Mesendoderm (in vitro differentiated cells): ENCODE data around the gene MAPK12.

ENCODE experiments used
- DNase-seq: peaks from one replicate; pipeline ENCODE4 v3.0.0; 2013
- H2AK5ac ChIP-seq: 2 replicates; pipeline ENCODE4 v1.6.1; 2013; ENCODE audit warnings: low read length, inconsistent platforms
- H2BK120ac ChIP-seq: 2 replicates; pipeline ENCODE4 v1.6.1; 2013; ENCODE audit warnings: low read depth, mild to moderate bottlenecking, low read length, moderate library complexity, mixed read lengths
- H2BK15ac ChIP-seq: replicated peaks from 2 replicates; pipeline ENCODE4 v1.6.1; 2013; ENCODE audit warnings: low read depth, mild to moderate bottlenecking, moderate library complexity
- H2BK5ac ChIP-seq: 2 replicates; pipeline ENCODE4 v1.6.1; 2013; ENCODE audit warnings: low read length, inconsistent platforms
- H3K18ac ChIP-seq: 2 replicates; pipeline ENCODE4 v1.6.1; 2013; ENCODE audit warnings: mild to moderate bottlenecking, low read length, mixed read lengths
- H3K23ac ChIP-seq: one replicate; pipeline ENCODE4 v1.6.1; 2013; ENCODE audit warnings: low read length
- H3K27ac ChIP-seq: 2 replicates; pipeline ENCODE4 v1.5.1; 2013; ENCODE audit warnings: low read depth, mild to moderate bottlenecking, inconsistent platforms, low read length, moderate library complexity
- H3K27me3 ChIP-seq: 2 replicates; pipeline ENCODE4 v1.6.1; 2013; ENCODE audit warnings: low read length, control low read depth, mild to moderate bottlenecking, inconsistent platforms; ENCODE audit not compliant: insufficient read depth, poor library complexity
- H3K36me3 ChIP-seq: 2 replicates; pipeline ENCODE4 v1.6.1; 2013; ENCODE audit warnings: low read length, inconsistent platforms; ENCODE audit not compliant: control insufficient read depth, insufficient read depth
- H3K4ac ChIP-seq: one replicate; pipeline ENCODE4 v1.6.1; 2013; ENCODE audit warnings: low read depth, mild to moderate bottlenecking, low read length, moderate library complexity
- H3K4me1 ChIP-seq: 2 replicates; pipeline ENCODE4 v1.6.1; 2013; ENCODE audit warnings: low read depth, low read length, inconsistent platforms; ENCODE audit not compliant: control insufficient read depth
- H3K4me2 ChIP-seq: 2 replicates; pipeline ENCODE4 v1.6.1; 2013; ENCODE audit warnings: low read length
- H3K4me3 ChIP-seq: 2 replicates; pipeline ENCODE4 v1.5.1; 2013; ENCODE audit warnings: mild to moderate bottlenecking, low read length
- H3K56ac ChIP-seq: one replicate; pipeline ENCODE4 v1.6.1; 2013; ENCODE audit warnings: low read length
- H3K79me1 ChIP-seq: 2 replicates; pipeline ENCODE4 v1.6.1; 2013; ENCODE audit warnings: low read length, inconsistent platforms
- H3K79me2 ChIP-seq: 2 replicates; pipeline ENCODE4 v1.6.1; 2013; ENCODE audit warnings: mild to moderate bottlenecking, low read length; ENCODE audit not compliant: control insufficient read depth, insufficient read depth
- H3K9ac ChIP-seq: 2 replicates; pipeline ENCODE4 v1.6.1; 2013; ENCODE audit warnings: low read length, inconsistent platforms
- H4K5ac ChIP-seq: one replicate; pipeline ENCODE4 v1.6.1; 2013; ENCODE audit warnings: low read length
- H4K8ac ChIP-seq: one replicate; pipeline ENCODE4 v1.6.1; 2013; ENCODE audit warnings: low read depth, mild to moderate bottlenecking, control low read depth, low read length, moderate library complexity
- WGBS: extraction: QIAGEN DNeasy Blood & Tissue Kit; methylation state at CpG from one replicate; pipeline ENCODE4 v1.1.7; 2013; ENCODE audit warnings: low lambda C conversion rate, missing lambda C conversion rate; ENCODE audit not compliant: insufficient coverage; ENCODE audit errors: extremely low coverage; 5-methylcytosine and 5-hydroxymethylcytosine counted together

The MAPK12 gene

DNA sequence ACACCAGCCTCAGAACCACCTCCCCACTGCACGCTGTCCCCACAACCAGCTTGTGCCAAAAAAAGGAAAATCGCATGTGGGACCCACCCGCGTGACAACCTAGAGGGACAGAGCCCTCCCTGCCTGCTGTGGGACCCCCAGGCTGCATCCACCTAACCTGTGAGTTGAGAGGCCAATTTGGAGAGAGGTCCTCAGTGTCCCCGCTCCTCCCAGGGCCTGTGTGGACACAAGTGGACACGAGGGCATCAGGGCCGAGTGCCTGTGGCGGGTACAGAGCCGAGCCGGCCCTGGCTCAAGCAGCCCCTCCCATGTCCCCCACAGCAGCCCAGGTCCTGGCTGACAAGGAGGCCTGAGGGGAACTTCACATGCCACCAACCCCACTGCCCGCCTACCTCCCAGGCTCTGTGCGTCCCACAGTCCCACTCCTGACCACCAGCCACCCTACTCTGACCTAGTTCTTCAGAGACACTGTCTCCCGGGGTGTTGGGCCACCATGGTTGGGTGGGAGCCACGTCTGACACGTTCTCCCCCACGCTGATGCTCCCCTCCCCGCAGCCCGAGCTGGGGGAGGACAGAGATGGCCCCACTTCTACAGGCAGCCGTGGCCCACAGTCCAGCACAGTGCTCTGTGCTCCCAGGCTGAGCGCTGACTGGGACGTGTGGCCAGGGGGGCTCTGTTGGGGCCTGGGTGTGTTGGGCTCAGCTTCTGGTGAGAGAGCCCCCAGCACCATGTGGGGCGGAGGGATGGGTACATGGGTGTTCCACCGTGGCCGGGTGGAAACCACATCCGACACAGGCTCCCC lies 41.5 kb downstream of the MAPK12 start:
- H3K36me3 ChIP-seq: peaks cover 3% of the 10 kb centered on the region

DNA sequence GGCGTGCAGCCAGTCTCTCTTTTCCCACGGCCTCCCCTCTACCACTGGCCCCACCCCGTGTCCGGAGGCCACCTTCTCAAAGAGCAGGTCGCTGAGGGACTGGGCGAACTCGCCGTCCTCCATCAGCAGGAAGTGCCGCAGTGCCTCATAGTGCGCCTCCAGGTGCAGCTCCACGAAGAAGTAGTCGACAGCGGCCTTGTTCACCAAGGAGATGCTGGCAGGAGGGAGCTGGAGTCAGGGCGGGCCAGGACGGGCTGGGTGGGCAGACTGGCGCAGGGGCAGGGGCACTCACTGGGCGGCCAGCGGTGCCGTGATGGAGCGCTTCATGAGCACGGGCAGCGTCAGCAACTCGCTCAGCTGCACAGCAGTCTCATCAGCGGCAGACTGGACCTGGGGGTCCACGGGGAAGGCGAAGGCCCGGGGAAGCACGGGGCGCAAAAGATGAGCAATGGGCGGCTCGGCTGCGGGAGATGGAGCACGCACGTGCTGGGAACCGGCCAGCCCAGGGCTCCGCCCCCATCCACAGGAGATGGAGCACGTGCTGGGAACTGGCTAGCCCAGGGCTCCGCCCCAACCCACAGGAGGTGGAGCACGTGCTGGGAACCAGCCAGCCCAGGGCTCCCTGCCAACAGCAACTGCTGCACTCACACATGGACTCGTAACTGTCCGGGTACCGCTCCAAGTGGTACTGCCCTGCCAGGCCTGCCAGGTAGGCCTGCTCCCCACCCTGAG lies 42.3 kb downstream of the MAPK12 start:
- peak; percentile 49 for DNase-seq
- Histone ChIP-seq H3K18ac (no peak overlapping the region), H3K4me2 (no peak overlapping the region), H3K79me1 (no peaks in the 10 kb centered on the region), H3K4ac (no peak overlapping the region), H3K79me2 (no peaks in the 10 kb centered on the region), H2BK120ac (no peak overlapping the region), H4K8ac (no peak overlapping the region), H4K5ac (no peak overlapping the region), H3K56ac (no peak overlapping the region), H3K9ac (no peak overlapping the region), H3K36me3 (peaks cover 3% of the 10 kb centered on the region), H3K4me1 (no peaks in the 10 kb centered on the region), H2BK5ac (no peak overlapping the region), H3K27me3 (no peaks in the 10 kb centered on the region), H3K4me3 (no peak overlapping the region), H3K27ac (no peak overlapping the region), H2AK5ac (no peak overlapping the region), H3K23ac (no peak overlapping the region), H2BK15ac (no peak overlapping the region)
- no CpG with 5 or more reads among the region's 42 CpGs for WGBS

More for the DNA sequence above, 41.5 kb downstream of the MAPK12 start:
- H3K27me3 ChIP-seq: no peaks in the 10 kb centered on the region
- H3K9ac ChIP-seq: no peak overlapping the region
- no peak overlapping the region for H3K4ac ChIP-seq
- H3K4me3 ChIP-seq: no peak overlapping the region
- no peak for DNase-seq
- no peak overlapping the region for H3K23ac ChIP-seq
- H3K56ac ChIP-seq: no peak overlapping the region
- no peak overlapping the region for H2AK5ac ChIP-seq
- H2BK120ac ChIP-seq: no peak overlapping the region
- H3K79me1 ChIP-seq: no peaks in the 10 kb centered on the region
- no peak overlapping the region for H4K8ac ChIP-seq
- no peaks in the 10 kb centered on the region for H3K79me2 ChIP-seq
- no peak overlapping the region for H3K4me2 ChIP-seq
- H3K27ac ChIP-seq: no peak overlapping the region
- no CpG with 5 or more reads among the region's 25 CpGs for WGBS
- H2BK15ac ChIP-seq: no peak overlapping the region
- H2BK5ac ChIP-seq: no peak overlapping the region
- H4K5ac ChIP-seq: no peak overlapping the region
- no peaks in the 10 kb centered on the region for H3K4me1 ChIP-seq
- H3K18ac ChIP-seq: no peak overlapping the region

DNA sequence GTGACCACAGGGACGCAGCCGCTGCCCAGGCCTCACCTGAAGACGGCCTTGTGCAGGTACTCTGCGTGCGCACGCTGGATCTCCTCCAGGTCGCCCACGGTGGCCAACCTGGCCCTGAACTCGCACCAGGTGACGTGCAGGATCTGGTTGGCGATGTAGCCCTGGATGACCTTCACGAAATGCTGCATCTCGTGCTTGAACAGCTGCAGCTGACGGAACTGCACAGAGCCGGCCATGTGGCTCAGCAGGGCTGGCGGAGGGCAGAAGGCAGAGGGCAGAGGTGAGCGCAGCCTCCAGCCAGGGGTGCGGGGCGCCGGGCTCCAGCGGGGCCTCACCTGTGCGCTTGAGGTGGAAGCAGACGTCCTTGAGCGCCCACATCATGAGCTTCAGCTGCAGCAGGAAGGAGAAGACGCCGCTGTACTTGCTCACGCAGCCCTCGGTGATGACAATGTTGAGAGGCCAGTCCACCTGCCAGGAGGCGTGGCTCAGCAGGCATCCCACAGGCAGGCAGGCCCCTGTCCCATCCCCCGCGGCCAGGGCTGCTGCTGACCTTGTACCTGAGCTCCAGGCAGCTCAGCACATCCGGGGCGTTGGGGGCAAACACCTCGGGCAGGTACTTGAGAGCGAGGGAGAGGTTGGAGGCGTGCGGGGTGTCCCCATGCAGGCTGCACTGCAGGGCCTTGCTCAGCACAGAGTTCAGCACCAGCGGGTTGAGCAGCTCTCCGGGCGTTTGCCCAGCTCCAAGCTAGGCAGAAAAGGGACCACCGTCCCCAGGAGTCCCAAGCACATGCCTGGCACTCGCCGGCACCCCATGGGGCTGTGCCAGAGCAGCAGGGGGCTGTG lies 43.1 kb downstream of the MAPK12 start:
- H3K9ac ChIP-seq: no peak overlapping the region
- no peak for DNase-seq
- no peak overlapping the region for H3K18ac ChIP-seq
- H2AK5ac ChIP-seq: no peak overlapping the region
- H2BK15ac ChIP-seq: no peak overlapping the region
- H3K27me3 ChIP-seq: no peaks in the 10 kb centered on the region
- H3K4ac ChIP-seq: no peak overlapping the region
- H3K56ac ChIP-seq: no peak overlapping the region
- H2BK5ac ChIP-seq: no peak overlapping the region
- H3K27ac ChIP-seq: no peak overlapping the region
- H4K5ac ChIP-seq: no peak overlapping the region
- no peaks in the 10 kb centered on the region for H3K4me1 ChIP-seq
- H3K23ac ChIP-seq: no peak overlapping the region
- H3K4me3 ChIP-seq: no peak overlapping the region
- H3K79me1 ChIP-seq: no peaks in the 10 kb centered on the region
- no peaks in the 10 kb centered on the region for H3K79me2 ChIP-seq
- no peak overlapping the region for H2BK120ac ChIP-seq
- WGBS: no CpG with 5 or more reads among the region's 43 CpGs
- peaks cover 3% of the 10 kb centered on the region for H3K36me3 ChIP-seq
- no peak overlapping the region for H4K8ac ChIP-seq
- no peak overlapping the region for H3K4me2 ChIP-seq

DNA sequence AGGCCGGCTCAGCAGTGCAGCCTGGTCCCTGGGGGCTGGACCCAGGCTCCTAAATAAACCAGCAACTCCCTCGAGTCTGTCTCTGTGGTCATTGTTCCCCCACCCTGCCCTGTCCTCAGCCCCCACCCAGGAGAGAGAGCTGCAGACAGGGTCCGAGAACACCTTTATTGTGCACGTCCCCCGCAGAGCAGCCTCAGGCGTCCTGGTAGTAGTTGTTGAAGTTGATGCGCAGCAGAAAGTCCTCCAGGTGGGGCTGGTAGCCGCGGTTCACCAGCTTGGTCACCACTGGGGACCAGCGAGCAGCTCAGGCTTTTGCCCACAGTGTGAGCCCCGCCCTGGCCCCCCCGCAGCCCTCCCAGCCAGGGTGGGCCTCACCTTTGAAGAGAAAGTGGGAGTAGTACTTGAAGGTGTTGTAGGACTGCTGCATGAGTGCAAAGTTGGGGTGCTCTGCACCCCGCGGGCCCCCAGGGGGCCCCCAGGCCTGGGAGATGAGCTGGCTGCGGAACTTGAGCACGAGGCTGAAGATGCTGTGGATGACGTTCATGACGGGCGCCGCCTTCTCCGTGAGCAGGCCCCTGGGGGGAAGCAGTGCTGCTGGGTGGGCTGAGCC lies 43.8 kb downstream of the MAPK12 start:
- Histone ChIP-seq H3K79me2 (no peaks in the 10 kb centered on the region), H3K27ac (no peak overlapping the region), H3K9ac (no peak overlapping the region), H2BK5ac (no peak overlapping the region), H2AK5ac (no peak overlapping the region), H3K4me2 (no peak overlapping the region), H4K8ac (no peak overlapping the region), H3K56ac (no peak overlapping the region), H3K36me3 (peaks cover 3% of the 10 kb centered on the region), H3K4me1 (no peaks in the 10 kb centered on the region), H3K23ac (no peak overlapping the region), H4K5ac (no peak overlapping the region), H3K4ac (no peak overlapping the region), H3K79me1 (no peaks in the 10 kb centered on the region), H3K27me3 (no peaks in the 10 kb centered on the region), H3K18ac (no peak overlapping the region), H3K4me3 (no peak overlapping the region), H2BK15ac (no peak overlapping the region), H2BK120ac (no peak overlapping the region)
- DNase-seq: no peak
- no CpG with 5 or more reads among the region's 21 CpGs for WGBS

DNA sequence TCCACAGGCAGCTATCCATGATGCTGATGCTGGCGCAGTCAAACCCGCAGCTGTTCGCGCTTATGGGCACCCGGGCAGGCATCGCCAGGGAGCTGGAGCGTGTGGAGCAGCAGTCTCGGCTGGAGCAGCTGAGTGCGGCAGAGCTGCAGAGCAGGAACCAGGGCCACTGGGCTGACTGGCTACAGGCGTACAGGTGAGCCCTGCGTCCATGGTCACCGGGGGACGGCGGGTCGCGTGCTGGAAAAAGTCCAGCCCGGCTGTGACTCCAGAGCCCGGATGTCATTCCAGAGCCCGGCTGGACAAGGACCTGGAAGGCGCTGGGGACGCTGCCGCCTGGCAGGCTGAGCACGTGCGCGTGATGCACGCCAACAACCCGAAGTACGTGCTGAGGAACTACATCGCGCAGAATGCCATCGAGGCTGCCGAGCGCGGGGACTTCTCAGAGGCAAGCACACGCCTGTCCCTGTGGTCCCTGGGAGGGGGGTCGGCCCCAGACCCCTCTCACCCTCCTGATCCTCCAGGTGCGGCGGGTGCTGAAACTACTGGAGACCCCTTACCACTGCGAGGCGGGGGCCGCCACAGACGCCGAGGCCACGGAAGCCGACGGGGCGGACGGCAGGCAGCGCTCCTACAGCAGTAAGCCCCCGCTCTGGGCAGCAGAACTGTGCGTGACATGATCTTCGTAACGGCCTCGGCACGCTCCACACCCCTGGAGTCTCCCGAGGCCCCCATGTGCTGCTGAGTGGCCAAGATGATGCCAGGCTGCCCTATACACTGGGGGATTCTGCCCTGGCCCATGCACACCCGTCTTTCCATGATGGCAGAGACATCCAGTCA lies 44.6 kb downstream of the MAPK12 start:
- Histone ChIP-seq H3K56ac (no peak overlapping the region), H3K27ac (no peak overlapping the region), H2BK15ac (no peak overlapping the region), H3K4me3 (no peak overlapping the region), H4K8ac (no peak overlapping the region), H3K27me3 (no peaks in the 10 kb centered on the region), H3K36me3 (peaks cover 3% of the 10 kb centered on the region), H3K4ac (no peak overlapping the region), H2BK5ac (no peak overlapping the region), H2BK120ac (no peak overlapping the region), H3K18ac (no peak overlapping the region), H3K79me2 (no peaks in the 10 kb centered on the region), H3K4me2 (no peak overlapping the region), H3K79me1 (peaks cover 1% of the 10 kb centered on the region), H4K5ac (no peak overlapping the region), H3K4me1 (no peaks in the 10 kb centered on the region), H3K23ac (no peak overlapping the region), H3K9ac (no peak overlapping the region), H2AK5ac (no peak overlapping the region)
- no peak for DNase-seq
- no CpG with 5 or more reads among the region's 57 CpGs for WGBS
